Natural killer cell (primary cell): ENCODE measurements around the gene FAM180B. TPM values are rescaled to one million over a fixed set of nuclear protein-coding genes. Genes with fewer than 3 reads are reported as not detected.
A peak's percentile ranks its signal among the peaks of the same experiment; 100 is the strongest.

Experiments used
- ATAC-seq, 3 donors: fragments of 150-1000 bp in 2 of 3; fragments of 200-7000 bp in 1 of 3; cut with Tn5 transposase; 1 replicate in 1 of 3; 2 replicates in 2 of 3; pipeline ENCODE4 v1.10.0; 2021; ENCODE audit warnings: mild to moderate bottlenecking in 2 of 3, moderate library complexity in 2 of 3
- DNase-seq, 2 donors: peaks; one replicate each; pipeline versions ENCODE4 v3.0.0 to v3.0.0-alpha.2; 2013 to 2021; ENCODE audit warnings: mixed read lengths in 1 of 2
- H3K27ac ChIP-seq: one replicate; pipeline ENCODE4 v1.5.1; 2013; ENCODE audit warnings: mild to moderate bottlenecking, low read length
- H3K27me3 ChIP-seq: one replicate; pipeline ENCODE4 v1.6.1; 2013; ENCODE audit warnings: low read length; ENCODE audit not compliant: control insufficient read depth, insufficient read depth
- H3K36me3 ChIP-seq: one replicate; pipeline ENCODE4 v1.6.1; 2013; ENCODE audit warnings: low read length; ENCODE audit not compliant: control insufficient read depth, insufficient read depth
- H3K4me1 ChIP-seq: one replicate; pipeline ENCODE4 v1.6.1; 2013; ENCODE audit warnings: low read length; ENCODE audit not compliant: control insufficient read depth, insufficient read depth
- H3K4me3 ChIP-seq: one replicate; pipeline ENCODE4 v1.5.1; 2013; ENCODE audit warnings: low read length
- H3K9me3 ChIP-seq: one replicate; pipeline ENCODE4 v1.6.1; 2013; ENCODE audit warnings: low read length; ENCODE audit not compliant: control insufficient read depth, insufficient read depth
- H3K27ac Mint-ChIP-seq, 2 donors: one replicate each; pipeline ENCODE4 v1.8.0; 2022; ENCODE audit warnings: mild to moderate bottlenecking in 2 of 2, mixed read lengths in 2 of 2, moderate library complexity in 1 of 2
- H3K27me3 Mint-ChIP-seq, 2 donors: one replicate each; pipeline ENCODE4 v1.8.0; 2022; ENCODE audit warnings: low read depth in 2 of 2, mixed read lengths in 2 of 2
- H3K36me3 Mint-ChIP-seq: one replicate; pipeline ENCODE4 v1.8.0; 2022; ENCODE audit warnings: mixed read lengths
- H3K4me1 Mint-ChIP-seq, 2 donors: one replicate each; pipeline ENCODE4 v1.8.0; 2022; ENCODE audit warnings: mixed read lengths in 2 of 2
- H3K4me3 Mint-ChIP-seq: one replicate; pipeline ENCODE4 v1.8.0; 2022; ENCODE audit warnings: mild to moderate bottlenecking, moderate library complexity, mixed read lengths
- H3K9me3 Mint-ChIP-seq, 2 donors: one replicate each; pipeline ENCODE4 v1.8.0; 2022; ENCODE audit warnings: mixed read lengths in 2 of 2
- CTCF ChIP-seq: fragments of 200-600 bp; IDR thresholded peaks from one replicate; pipeline ENCODE4 v1.8.0; 2022; ENCODE audit warnings: antibody characterized with exemption
- WGBS: methylation state at CpG from one replicate; pipeline ENCODE4 v1.1.7; 2013; ENCODE audit warnings: missing lambda C conversion rate; ENCODE audit not compliant: insufficient coverage; 5-methylcytosine and 5-hydroxymethylcytosine counted together
- intact Hi-C: fragments of 100-400 bp; cut with micrococcal nuclease; formaldehyde crosslinking; loops from one replicate; pipeline ENCODE4 v1.14.2; 2022
- total RNA-seq, 4 donors: library from RNA; stranded (reverse); fragments of 120-200 nt in 1 of 4; gene quantifications; one replicate each; pipeline versions ENCODE4 v1.2.3 to v1.2.4, GENCODE V29; 2013 to 2022

Gene FAM180B
- total RNA-seq, 3 donors from 2014 or later (not counting 1 experiment from before 2014, with no cell fraction given) = 0.25 TPM; not detected in 2

- Histone ChIP-seq H3K27ac (no peak overlapping the region), H3K9me3 (no peaks in the 10 kb centered on the region), H3K4me1 (peaks cover 6% of the 10 kb centered on the region), H3K27me3 (no peaks in the 10 kb centered on the region), H3K36me3 (peaks cover 41% of the 10 kb centered on the region), H3K4me3 (no peak overlapping the region)
- intact Hi-C loops = no loop called here
- Mint-ChIP-seq H3K4me3 (no peak overlapping the region), H3K27ac (no peak overlapping the region), H3K27me3 (no peaks in the 10 kb centered on the region), H3K36me3 (no peaks in the 10 kb centered on the region), H3K9me3 (no peaks in the 10 kb centered on the region), H3K4me1 (peaks cover 14 to 20% of the 10 kb centered on the region in 2 donors)
- ATAC-seq = no peak
- 95% methylated on average over 8 of the region's 8 CpGs for WGBS
- no peak for DNase-seq
- TF ChIP-seq CTCF = no peak
These were observed 13.7 kb upstream of the FAM180B start for GRCh38 chr11:47572715-47573255.

- peaks cover 41% of the 10 kb centered on the region for H3K36me3 ChIP-seq
- DNase-seq (no peak), ATAC-seq (no peak)
- H3K36me3 Mint-ChIP-seq = no peaks in the 10 kb centered on the region
- 98% methylated on average over 11 of the region's 11 CpGs for WGBS
- H3K27ac Mint-ChIP-seq = no peak overlapping the region
- H3K27me3 Mint-ChIP-seq = no peaks in the 10 kb centered on the region
- no peak overlapping the region for H3K4me3 ChIP-seq
- no peaks in the 10 kb centered on the region for H3K9me3 Mint-ChIP-seq
- no peak overlapping the region for H3K27ac ChIP-seq
- TF ChIP-seq CTCF = no peak
- no peaks in the 10 kb centered on the region for H3K27me3 ChIP-seq
- H3K4me1 ChIP-seq = peaks cover 11% of the 10 kb centered on the region
- intact Hi-C loops = no loop called here
- H3K9me3 ChIP-seq = no peaks in the 10 kb centered on the region
- H3K4me1 Mint-ChIP-seq = peaks cover 20 to 23% of the 10 kb centered on the region in 2 donors
- no peak overlapping the region for H3K4me3 Mint-ChIP-seq
These were observed 13.2 kb upstream of the FAM180B start for GRCh38 chr11:47573321-47573720.

DNA sequence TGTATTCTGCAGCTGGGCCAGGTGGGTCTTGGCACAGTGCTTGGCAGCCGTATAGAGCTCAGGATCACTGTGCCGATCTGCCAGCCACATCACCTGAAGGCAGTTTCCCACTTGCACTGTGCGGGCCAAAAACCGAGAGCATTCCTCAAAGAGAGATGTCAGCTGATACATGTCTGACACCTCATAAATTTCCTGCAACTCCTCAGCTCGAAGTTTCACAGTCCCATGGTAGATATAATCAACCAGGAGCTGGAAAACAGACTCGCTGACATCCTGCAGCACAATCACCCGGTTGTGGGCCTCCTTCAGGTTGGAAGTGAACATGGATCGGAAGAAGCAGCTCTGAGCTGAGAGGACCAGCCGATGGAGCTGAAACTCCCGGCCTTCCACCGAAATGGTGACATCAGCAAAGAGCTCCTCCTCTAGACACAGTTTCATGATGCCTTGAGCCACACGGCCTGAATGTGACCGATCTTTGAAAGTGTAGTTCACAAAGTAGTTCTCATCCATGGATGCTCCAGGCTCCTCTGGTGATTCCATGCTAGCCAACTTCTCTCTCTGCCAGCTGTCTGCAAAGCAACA, 8.9 kb upstream of the FAM180B start:
- Mint-ChIP-seq H3K9me3 (no peaks in the 10 kb centered on the region), H3K4me1 (peaks cover 44 to 45% of the 10 kb centered on the region in 2 donors), H3K4me3 (peak overlapping the region; percentile 97), H3K27me3 (no peaks in the 10 kb centered on the region), H3K27ac (peak overlapping the region in 1 of 2 donors; percentile 91), H3K36me3 (no peaks in the 10 kb centered on the region)
- TF ChIP-seq CTCF = no peak
- Histone ChIP-seq H3K9me3 (no peaks in the 10 kb centered on the region), H3K27me3 (no peaks in the 10 kb centered on the region), H3K36me3 (peaks cover 33% of the 10 kb centered on the region), H3K27ac (no peak overlapping the region), H3K4me3 (no peak overlapping the region), H3K4me1 (peaks cover 22% of the 10 kb centered on the region)
- DNase-seq (no peak), ATAC-seq (no peak)
- intact Hi-C loops = loop anchor here (2.0 kb wide), 1 partner anchor 55 kb away; no protein-coding TSS in a partner anchor
- 87% methylated on average over 13 of the region's 13 CpGs for WGBS
